Measurements from ENCODE around the gene USP43.
"Not testable (repeated sequence)": the region's sequence is repeated elsewhere in the genome, so short reads cannot be mapped to it uniquely, and the experiment has no call there.

The USP43 gene

DNA sequence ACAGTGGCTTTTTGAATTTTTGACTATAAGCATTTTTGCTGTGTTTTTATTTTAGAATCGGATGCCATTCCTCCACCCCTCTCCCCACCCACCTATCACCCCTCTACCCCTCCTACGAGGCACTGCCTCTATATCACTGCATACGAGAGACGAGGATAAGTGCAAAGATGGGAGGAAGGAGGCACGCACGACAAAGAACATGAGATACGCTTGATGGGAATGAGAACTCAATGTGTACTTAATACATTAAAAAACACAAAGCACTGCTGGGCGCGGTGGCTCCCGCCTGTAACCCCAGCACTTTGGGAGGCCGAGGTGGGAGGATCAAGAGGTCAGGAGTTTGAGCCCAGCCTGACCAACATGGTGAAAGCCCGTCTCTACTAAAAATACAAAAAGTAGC, 8.8 kb upstream of the USP43 start:
- Mint-ChIP-seq H3K27me3 (ENCODE audit: low read depth) (peaks cover 23% of the 10 kb centered on the region), H3K4me3 (no peak overlapping the region), H3K9me3 (no peaks in the 10 kb centered on the region), H3K36me3 (ENCODE audit: low read depth) (no peaks in the 10 kb centered on the region), H3K4me1 (peaks cover 3% of the 10 kb centered on the region), H3K27ac (peak overlapping the region in 1 of 3 experiments; percentile 29)
- TF ChIP-seq, protein P1, sequence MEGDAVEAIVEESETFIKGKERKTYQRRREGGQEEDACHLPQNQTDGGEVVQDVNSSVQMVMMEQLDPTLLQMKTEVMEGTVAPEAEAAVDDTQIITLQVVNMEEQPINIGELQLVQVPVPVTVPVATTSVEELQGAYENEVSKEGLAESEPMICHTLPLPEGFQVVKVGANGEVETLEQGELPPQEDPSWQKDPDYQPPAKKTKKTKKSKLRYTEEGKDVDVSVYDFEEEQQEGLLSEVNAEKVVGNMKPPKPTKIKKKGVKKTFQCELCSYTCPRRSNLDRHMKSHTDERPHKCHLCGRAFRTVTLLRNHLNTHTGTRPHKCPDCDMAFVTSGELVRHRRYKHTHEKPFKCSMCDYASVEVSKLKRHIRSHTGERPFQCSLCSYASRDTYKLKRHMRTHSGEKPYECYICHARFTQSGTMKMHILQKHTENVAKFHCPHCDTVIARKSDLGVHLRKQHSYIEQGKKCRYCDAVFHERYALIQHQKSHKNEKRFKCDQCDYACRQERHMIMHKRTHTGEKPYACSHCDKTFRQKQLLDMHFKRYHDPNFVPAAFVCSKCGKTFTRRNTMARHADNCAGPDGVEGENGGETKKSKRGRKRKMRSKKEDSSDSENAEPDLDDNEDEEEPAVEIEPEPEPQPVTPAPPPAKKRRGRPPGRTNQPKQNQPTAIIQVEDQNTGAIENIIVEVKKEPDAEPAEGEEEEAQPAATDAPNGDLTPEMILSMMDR (IDR thresholded peaks at IDR 0.05; ENCODE audit: unreplicated experiment in 3 of 3) = no peak

DNA sequence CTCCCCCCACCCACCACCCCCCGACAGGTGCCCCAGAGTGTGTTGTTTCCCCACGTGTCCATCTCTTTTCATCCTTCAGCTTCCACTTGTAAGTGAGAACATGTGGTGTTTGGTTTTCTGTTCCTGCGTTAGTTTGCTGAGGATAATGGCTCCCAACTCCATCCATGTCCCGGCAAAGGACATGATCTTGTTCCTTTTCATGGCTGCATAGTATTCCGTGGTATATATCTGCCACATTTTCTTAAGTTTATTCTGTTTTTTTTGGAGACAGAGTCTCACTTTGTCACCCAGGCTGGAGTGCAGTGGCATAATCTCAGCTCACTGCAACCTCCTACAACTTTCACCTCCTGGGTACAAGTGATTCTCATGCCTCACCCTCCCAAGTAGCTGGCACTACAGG, 4.9 kb upstream of the USP43 start:
- H3K9me3 Mint-ChIP-seq; H3K36me3 Mint-ChIP-seq (ENCODE audit: low read depth); H3K27ac Mint-ChIP-seq; H3K4me3 Mint-ChIP-seq: not testable (repeated sequence)
- Mint-ChIP-seq H3K4me1 (peaks cover 12% of the 10 kb centered on the region), H3K27me3 (ENCODE audit: low read depth) (peaks cover 38% of the 10 kb centered on the region)

DNA sequence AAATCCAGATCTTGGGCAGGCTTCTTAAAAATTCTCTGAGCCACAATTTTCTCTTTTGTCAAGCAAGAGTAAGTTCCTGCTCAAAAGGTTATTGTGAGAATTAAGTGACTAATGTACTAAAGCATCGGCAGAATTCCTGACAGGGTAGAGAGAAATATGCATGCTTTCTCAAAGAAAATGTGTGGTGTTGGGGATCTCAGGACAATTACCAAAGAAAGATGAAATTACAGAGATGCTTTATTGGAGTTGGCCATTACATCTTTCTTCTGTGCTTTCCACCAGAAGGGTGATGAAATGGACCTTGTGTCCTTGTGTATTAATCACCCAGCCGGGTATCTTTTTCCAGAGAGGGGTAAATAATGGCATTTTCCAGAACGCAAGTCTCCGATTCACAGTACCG, 1.7 kb upstream of the USP43 start:
- Mint-ChIP-seq H3K4me1 (peaks cover 19% of the 10 kb centered on the region), H3K9me3 (no peaks in the 10 kb centered on the region), H3K27me3 (ENCODE audit: low read depth) (peaks cover 61% of the 10 kb centered on the region), H3K36me3 (ENCODE audit: low read depth) (no peaks in the 10 kb centered on the region), H3K4me3 (peak overlapping the region; percentile 62 to 95 (median 89)), H3K27ac (peak overlapping the region in 2 of 3 experiments; percentile 84 to 98)
- TF ChIP-seq, protein P1 (IDR thresholded peaks at IDR 0.05; ENCODE audit: unreplicated experiment in 3 of 3) = no peak

DNA sequence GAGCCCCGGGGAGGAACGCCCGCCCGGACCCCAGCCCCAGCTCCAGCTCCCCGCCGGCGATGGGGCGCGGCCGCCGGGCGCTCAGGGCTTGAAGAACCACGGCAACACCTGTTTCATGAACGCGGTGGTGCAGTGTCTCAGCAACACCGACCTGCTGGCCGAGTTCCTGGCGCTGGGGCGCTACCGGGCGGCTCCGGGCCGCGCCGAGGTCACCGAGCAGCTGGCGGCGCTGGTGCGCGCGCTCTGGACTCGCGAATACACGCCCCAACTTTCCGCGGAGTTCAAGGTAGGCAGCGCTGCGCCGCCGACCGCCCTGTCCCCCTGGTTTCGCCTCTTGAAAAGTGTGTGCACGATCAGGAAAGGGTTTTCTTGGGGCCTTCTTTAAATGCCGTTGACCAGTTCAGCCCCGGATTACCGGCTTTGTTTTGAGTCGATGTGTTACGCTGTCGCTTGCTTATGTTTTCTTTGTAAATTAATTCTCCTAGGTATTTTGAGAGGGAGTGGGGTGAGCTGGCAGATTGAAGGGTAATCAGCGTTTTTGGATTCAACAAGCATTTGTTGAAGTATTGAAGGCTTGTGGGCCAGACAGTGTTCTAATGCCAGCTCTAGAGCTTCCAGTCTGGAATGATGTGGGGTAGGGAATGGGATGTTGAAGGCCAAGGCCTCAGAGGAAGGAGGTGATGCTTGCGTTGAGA, 681 bp downstream of the USP43 start:
- Mint-ChIP-seq H3K9me3 (no peaks in the 10 kb centered on the region), H3K36me3 (ENCODE audit: low read depth) (no peaks in the 10 kb centered on the region), H3K27me3 (ENCODE audit: low read depth) (peaks cover 59% of the 10 kb centered on the region), H3K4me1 (peaks cover 19% of the 10 kb centered on the region), H3K27ac (peak overlapping the region; percentile 11 to 80 (median 44)), H3K4me3 (peak overlapping the region; percentile 81 to 89 (median 86))
- TF ChIP-seq, protein P1 (IDR thresholded peaks at IDR 0.05; ENCODE audit: unreplicated experiment in 3 of 3) = no peak

DNA sequence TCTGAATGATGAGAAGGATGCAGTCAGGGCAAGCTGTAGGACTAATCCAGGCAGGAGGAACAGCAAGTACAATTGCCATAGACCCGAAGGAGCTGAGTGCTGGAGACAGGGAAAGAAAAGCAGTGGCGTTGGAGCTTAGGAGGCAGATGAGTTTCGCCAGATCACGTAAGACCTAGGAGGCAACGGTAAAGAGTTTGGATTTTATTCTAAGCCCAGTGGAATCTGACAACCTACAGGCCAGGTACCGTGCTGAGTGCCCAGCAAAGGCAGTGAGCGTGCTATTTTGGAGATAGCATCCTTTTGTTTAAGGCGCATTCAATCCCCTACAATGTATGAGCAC, 1.2 kb downstream of the USP43 start:
- Mint-ChIP-seq H3K4me3 (peak overlapping the region; percentile 81 to 89 (median 86)), H3K4me1 (peaks cover 16% of the 10 kb centered on the region), H3K36me3 (ENCODE audit: low read depth) (no peaks in the 10 kb centered on the region), H3K27me3 (ENCODE audit: low read depth) (peaks cover 54% of the 10 kb centered on the region), H3K9me3 (no peaks in the 10 kb centered on the region), H3K27ac (peak overlapping the region; percentile 11 to 80 (median 44))
- TF ChIP-seq, protein P1 (IDR thresholded peaks at IDR 0.05; ENCODE audit: unreplicated experiment in 3 of 3) = no peak

DNA sequence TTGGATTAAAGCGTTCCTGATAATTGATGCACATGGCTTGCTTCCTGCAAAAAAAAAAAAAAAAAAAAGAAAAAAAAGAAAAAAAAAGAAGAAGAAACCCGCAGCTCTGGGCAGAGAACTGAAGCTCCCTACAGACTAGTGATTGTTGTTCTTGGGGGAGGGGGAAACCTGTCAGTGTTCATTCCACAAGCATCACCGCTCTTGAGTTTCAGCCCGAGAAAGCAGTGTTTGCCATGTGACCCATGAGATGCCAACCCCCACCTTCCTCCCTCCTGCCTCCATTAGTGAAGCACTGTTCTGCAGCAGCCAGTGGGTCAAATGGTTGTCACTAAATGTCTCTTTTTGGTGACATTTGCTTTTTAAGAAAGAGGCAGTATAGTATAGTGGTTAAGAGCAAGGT, 1.7 kb downstream of the USP43 start:
- peaks cover 51% of the 10 kb centered on the region for H3K27me3 Mint-ChIP-seq (ENCODE audit: low read depth)
- H3K4me1 Mint-ChIP-seq = peaks cover 13% of the 10 kb centered on the region
- no peaks in the 10 kb centered on the region for H3K36me3 Mint-ChIP-seq (ENCODE audit: low read depth)

More for the DNA sequence above, 1.7 kb downstream of the USP43 start:
- H3K9me3 Mint-ChIP-seq = no peaks in the 10 kb centered on the region
- TF ChIP-seq, protein P1 (IDR thresholded peaks at IDR 0.05; ENCODE audit: unreplicated experiment in 3 of 3) = no peak
- peak overlapping the region in 1 of 3 experiments; percentile 80 for H3K27ac Mint-ChIP-seq
- peak overlapping the region; percentile 63 to 89 (median 81) for H3K4me3 Mint-ChIP-seq

Measured in nephron (organoid).